HFF-Myc (cell line): Measurements from ENCODE around the gene GRIN1.

Source experiments
- DNase-seq: peaks from one replicate; pipeline ENCODE4 v3.0.0-alpha.2; 2011; ENCODE audit warnings: low read depth; ENCODE audit errors: extremely low read depth
- H3K4me3 ChIP-seq: replicated peaks from 2 replicates; pipeline ENCODE4 v1.5.1; 2011; ENCODE audit warnings: low read depth, mild to moderate bottlenecking, control low read depth, low read length
- CTCF ChIP-seq: IDR thresholded peaks from 2 replicates; pipeline ENCODE4 v1.5.1; 2012; ENCODE audit warnings: mild to moderate bottlenecking, low read depth, low read length, control low read depth; ENCODE audit errors: missing control alignments

Gene GRIN1

GRCh38 chr9:137152844-137153405 is 14.0 kb downstream of the GRIN1 start:
- no peak for TF ChIP-seq CTCF
- H3K4me3 ChIP-seq = no peak overlapping the region
- DNase-seq = no peak

- no peak for DNase-seq
- H3K4me3 ChIP-seq = peak overlapping the region; percentile 21; the same call in 1 of the 2 replicates
- no peak for TF ChIP-seq CTCF
Observed at GRCh38 chr9:137156567-137157375, 17.8 kb downstream of the GRIN1 start.

GRCh38 chr9:137157618-137158415 is 18.9 kb downstream of the GRIN1 start:
- no peak for DNase-seq
- no peak overlapping the region for H3K4me3 ChIP-seq
- TF ChIP-seq CTCF = no peak

- no peak for DNase-seq
Observed at GRCh38 chr9:137158625-137159024, 19.7 kb downstream of the GRIN1 start.

GRCh38 chr9:137159105-137160053 is 20.4 kb downstream of the GRIN1 start:
- TF ChIP-seq CTCF = no peak
- no peak overlapping the region for H3K4me3 ChIP-seq
- no peak for DNase-seq

More at GRCh38 chr9:137158625-137159024, 19.7 kb downstream of the GRIN1 start:
- no peak for TF ChIP-seq CTCF
- H3K4me3 ChIP-seq = no peak overlapping the region

- DNase-seq = no peak
- no peak for TF ChIP-seq CTCF
- no peak overlapping the region for H3K4me3 ChIP-seq
Observed at GRCh38 chr9:137160054-137160425, 21.1 kb downstream of the GRIN1 start.
